Pancreas (tissue), 10 donors: ENCODE measurements around the gene DPYSL5. TPM values are rescaled to one million over a fixed set of nuclear protein-coding genes. Genes with fewer than 3 reads are reported as not detected.

Experiments used
- ATAC-seq, 4 donors: fragments of 200-7000 bp; cut with Tn5 transposase; one replicate each; pipeline versions ENCODE4 v1.8.0 to v1.9.1; 2020; ENCODE audit warnings: mild to moderate bottlenecking in 4 of 4, moderate library complexity in 4 of 4
- DNase-seq, 6 donors: peaks; one replicate each; pipeline ENCODE4 v3.0.0-alpha.2; 2020
- FAIRE-seq: peaks from 2 replicates; lab custom pipeline; 2012; peaks lifted over from hg19 to GRCh38; lab: Jason Lieb, UNC
- H3K27ac ChIP-seq, 4 donors: fragments of 200-600 bp; sonication (generic); 1 replicate in 3 of 4; 2 replicates in 1 of 4; pipeline versions ENCODE4 v1.5.0 to v1.8.0; 2020
- H3K27me3 ChIP-seq, 4 donors: fragments of 200-600 bp; one replicate each; pipeline ENCODE4 v1.8.0; 2021
- H3K36me3 ChIP-seq, 3 donors: fragments of 200-600 bp; sonication (generic) in 1 of 3; one replicate each; pipeline versions ENCODE4 v1.5.0 to v1.8.0; 2020 to 2021
- H3K4me1 ChIP-seq, 3 donors: fragments of 200-600 bp; one replicate each; pipeline ENCODE4 v1.8.0; 2021
- H3K4me3 ChIP-seq, 4 donors: fragments of 200-600 bp; sonication (generic) in 2 of 4; one replicate each; pipeline versions ENCODE4 v1.5.0 to v1.8.0; 2020 to 2021
- H3K9me3 ChIP-seq, 4 donors: fragments of 200-600 bp; one replicate each; pipeline ENCODE4 v1.8.0; 2021
- WGBS, 2 donors: extraction: QIAGEN DNeasy Blood & Tissue Kit; methylation state at CpG; one replicate each; pipeline ENCODE4 v1.1.7; 2013; 5-methylcytosine and 5-hydroxymethylcytosine counted together
- intact Hi-C, 3 donors: fragments of 100-400 bp; cut with DNase I; formaldehyde crosslinking; loops; one replicate each; pipeline versions ENCODE4 v1.11.1 to v1.14.2; 2022
- polyA plus RNA-seq, 2 donors: library from polyadenylated mRNA; stranded (reverse); fragments of 200-250 nt; gene quantifications; one replicate each; pipeline ENCODE4 v1.2.3, GENCODE V29; 2013
- total RNA-seq, 6 donors: library from RNA; stranded (reverse); fragmentation: NEBNext Ultra II Directional in 4 of 6; extraction: Animal tissue kit (Norgen Biotek cat#: 25700) in 4 of 6; gene quantifications; one replicate each; pipeline versions ENCODE4 v1.2.1 to v1.2.4, GENCODE V29; 2021 to 2023
- TF ChIP-seq, protein P1 (sequence below), 4 donors: fragments of 200-600 bp; sonication (generic) in 3 of 4; IDR thresholded peaks; one replicate each; pipeline versions ENCODE4 v1.5.0 to v1.8.0; 2021; ENCODE audit warnings: antibody characterized with exemption in 4 of 4
- donor health status: healthy with polysubstance abuse.
- donor health status: DM: no; HTN: no; CAD: no; lungs with moderate emphysema.
- donor health status: DM: no; HTN: no; CAD: no.
- donor health status: control.
- donor health status: control.
- donor health status: Bipolar disorder and iron deficiency.
- donor health status: DM: yes; HTN: yes; CAD: no.
- donor health status: DM: no; HTN: no; CAD: no.
- donor health status: DM: no; HTN: no; CAD: no.
- donor health status: DM: yes; HTN: yes; CAD: no.

The DPYSL5 gene
- total and polyA plus RNA-seq, 8 donors: 0.02 to 0.12 (median 0.09) TPM; not detected in 5

DNA sequence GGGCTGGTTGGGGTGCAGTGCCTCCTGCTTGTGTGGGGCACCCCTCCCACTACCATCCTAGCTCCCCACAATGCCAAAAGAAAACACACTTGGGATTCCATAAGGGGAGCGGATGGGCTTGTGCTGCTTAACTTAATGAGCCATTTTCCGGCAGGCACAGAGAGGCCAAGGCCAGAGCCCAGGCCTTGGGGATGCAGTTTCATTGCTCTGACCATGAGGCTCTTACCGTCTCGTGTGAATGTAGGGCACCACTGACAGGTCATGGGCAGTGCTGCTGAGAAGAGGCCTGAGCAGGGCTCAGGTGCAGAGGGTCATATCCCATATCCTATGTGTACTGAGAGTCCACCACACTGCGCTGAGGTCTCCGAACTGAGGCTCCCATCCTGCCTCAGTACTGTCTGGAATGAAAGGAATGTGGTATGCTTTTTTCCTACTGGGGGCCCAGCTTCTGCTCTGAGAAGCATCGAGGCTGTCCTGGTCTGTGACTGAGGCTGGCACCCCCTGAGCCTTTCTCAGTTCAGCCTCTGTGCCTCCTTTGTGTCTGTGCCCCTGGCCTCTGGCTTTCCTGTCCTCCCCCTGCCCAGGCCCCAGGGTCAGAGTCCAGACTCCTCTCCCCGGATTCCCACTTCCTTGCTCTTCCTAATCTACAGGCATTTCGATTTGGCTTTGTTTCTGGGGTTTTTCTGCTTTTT is 77.3 kb downstream of the DPYSL5 start:
- Histone ChIP-seq H3K9me3 (no peaks in the 10 kb centered on the region), H3K4me1 (no peaks in the 10 kb centered on the region), H3K4me3 (no peak overlapping the region), H3K27ac (no peak overlapping the region), H3K27me3 (peaks cover 0 to 6% (median 0%) of the 10 kb centered on the region in 4 donors), H3K36me3 (no peaks in the 10 kb centered on the region)
- DNase-seq (no peak), FAIRE-seq (no peak), ATAC-seq (no peak)
- intact Hi-C loops: no loop called here
- TF ChIP-seq, protein P1, sequence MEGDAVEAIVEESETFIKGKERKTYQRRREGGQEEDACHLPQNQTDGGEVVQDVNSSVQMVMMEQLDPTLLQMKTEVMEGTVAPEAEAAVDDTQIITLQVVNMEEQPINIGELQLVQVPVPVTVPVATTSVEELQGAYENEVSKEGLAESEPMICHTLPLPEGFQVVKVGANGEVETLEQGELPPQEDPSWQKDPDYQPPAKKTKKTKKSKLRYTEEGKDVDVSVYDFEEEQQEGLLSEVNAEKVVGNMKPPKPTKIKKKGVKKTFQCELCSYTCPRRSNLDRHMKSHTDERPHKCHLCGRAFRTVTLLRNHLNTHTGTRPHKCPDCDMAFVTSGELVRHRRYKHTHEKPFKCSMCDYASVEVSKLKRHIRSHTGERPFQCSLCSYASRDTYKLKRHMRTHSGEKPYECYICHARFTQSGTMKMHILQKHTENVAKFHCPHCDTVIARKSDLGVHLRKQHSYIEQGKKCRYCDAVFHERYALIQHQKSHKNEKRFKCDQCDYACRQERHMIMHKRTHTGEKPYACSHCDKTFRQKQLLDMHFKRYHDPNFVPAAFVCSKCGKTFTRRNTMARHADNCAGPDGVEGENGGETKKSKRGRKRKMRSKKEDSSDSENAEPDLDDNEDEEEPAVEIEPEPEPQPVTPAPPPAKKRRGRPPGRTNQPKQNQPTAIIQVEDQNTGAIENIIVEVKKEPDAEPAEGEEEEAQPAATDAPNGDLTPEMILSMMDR (IDR thresholded peaks at IDR 0.05): no peak
- 63 to 64% methylated on average over 9 of the region's 9 CpGs for WGBS, 2 donors

DNA sequence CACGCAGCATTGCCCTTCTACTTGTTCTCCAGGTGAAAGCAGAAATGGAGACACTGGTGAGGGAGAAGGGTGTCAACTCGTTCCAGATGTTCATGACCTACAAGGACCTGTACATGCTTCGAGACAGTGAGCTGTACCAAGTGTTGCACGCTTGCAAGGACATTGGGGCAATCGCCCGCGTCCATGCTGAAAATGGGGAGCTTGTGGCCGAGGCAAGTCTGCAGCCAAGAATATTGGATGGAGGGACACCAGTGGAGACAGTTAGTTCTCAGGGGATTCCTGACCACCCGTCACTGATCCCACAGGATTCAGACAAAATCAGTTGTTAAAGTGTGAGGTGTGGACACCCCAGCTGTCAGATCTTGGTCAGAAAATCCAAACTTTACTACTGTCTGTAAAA is 79.3 kb downstream of the DPYSL5 start:
- 79 to 90% methylated on average over 9 of the region's 9 CpGs for WGBS, 2 donors

DNA sequence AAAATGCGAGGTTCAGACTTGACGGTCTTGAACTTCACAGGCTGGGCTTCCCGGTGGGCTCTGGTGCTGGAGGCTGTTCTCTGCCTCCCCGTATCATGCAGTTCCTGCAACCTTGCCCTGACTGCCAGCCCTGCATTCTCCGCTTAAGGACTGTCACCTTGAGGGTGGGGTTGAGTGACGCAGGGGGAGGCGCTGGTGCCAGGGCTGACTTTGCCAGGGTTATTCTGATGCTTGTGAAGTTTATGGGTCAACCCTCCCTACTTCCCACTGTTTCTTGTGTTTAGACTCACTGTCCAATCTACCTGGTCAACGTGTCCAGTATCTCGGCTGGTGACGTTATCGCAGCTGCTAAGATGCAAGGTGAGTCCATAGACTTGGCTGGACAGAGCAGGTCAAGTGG is 85.0 kb downstream of the DPYSL5 start:
- Histone ChIP-seq H3K4me3 (no peak overlapping the region), H3K9me3 (no peaks in the 10 kb centered on the region), H3K4me1 (no peaks in the 10 kb centered on the region), H3K27ac (no peak overlapping the region), H3K27me3 (no peaks in the 10 kb centered on the region), H3K36me3 (no peaks in the 10 kb centered on the region)
- 51 to 62% methylated on average over 10 to 11 of the region's 11 CpGs for WGBS, 2 donors
- FAIRE-seq (no peak), DNase-seq (peak in 1 of 6 donors; percentile 3), ATAC-seq (no peak)
- intact Hi-C loops: no loop called here
- TF ChIP-seq, protein P1 (IDR thresholded peaks at IDR 0.05): no peak

More for the DNA sequence above, 79.3 kb downstream of the DPYSL5 start:
- TF ChIP-seq, protein P1 (IDR thresholded peaks at IDR 0.05): no peak
- no peaks in the 10 kb centered on the region for H3K9me3 ChIP-seq
- intact Hi-C loops: no loop called here
- H3K27me3 ChIP-seq: peaks cover 0 to 6% (median 0%) of the 10 kb centered on the region in 4 donors
- no peaks in the 10 kb centered on the region for H3K36me3 ChIP-seq
- no peak overlapping the region for H3K27ac ChIP-seq
- DNase-seq (no peak), FAIRE-seq (no peak), ATAC-seq (no peak)
- H3K4me1 ChIP-seq: no peaks in the 10 kb centered on the region
- H3K4me3 ChIP-seq: no peak overlapping the region

DNA sequence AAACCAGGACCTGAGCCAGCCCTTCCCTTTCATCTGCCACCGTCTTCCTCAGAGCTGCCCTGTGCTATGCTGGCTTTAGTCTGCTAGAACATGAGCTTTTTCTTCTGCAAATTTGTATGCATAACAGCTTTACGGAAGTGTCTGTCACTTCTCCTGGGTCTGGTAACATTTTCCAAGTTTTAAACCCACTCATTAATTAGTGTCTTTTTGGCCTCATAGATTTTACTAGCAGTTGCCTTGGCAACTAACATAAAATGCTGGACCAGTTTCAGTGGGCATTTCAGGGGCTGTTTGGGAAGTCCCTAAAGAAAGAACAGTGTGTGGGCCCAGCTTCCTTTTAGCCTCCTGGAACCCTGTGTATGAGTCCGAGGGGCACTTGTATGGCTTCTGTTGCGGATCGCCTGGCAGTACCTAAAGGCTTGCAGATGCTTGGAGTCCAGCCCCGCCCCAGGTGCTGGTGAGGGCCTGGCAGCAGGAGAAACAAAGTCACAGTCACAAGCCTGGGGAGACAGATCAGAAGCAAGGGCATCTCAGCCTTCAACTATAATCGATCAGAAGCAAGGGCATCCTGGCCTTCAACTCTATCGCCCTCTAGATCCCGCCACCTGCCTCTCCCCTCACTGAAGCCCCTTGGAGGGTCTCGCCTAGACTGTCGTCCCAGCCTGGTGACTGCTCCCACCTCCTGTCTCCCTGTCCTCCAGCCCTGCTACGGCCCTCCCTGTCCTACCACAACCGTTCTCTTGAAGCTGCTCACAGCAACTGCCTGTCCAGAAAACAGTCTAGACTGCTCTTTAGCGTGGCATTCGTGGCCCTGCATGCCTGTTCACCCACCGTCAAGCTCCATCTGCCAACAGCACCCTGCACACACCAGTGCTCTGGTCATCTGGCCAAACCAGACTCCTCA is 85.8 kb downstream of the DPYSL5 start:
- intact Hi-C loops: no loop called here
- no peaks in the 10 kb centered on the region for H3K4me1 ChIP-seq
- no peaks in the 10 kb centered on the region for H3K36me3 ChIP-seq
- no peaks in the 10 kb centered on the region for H3K27me3 ChIP-seq
- no peak overlapping the region for H3K4me3 ChIP-seq
- no peaks in the 10 kb centered on the region for H3K9me3 ChIP-seq
- TF ChIP-seq, protein P1 (IDR thresholded peaks at IDR 0.05): no peak
- ATAC-seq (no peak), FAIRE-seq (no peak), DNase-seq (peak in 1 of 6 donors; percentile 1)
- 73 to 86% methylated on average over 14 to 16 of the region's 16 CpGs for WGBS, 2 donors
- H3K27ac ChIP-seq: no peak overlapping the region
